Measurements from ENCODE around the gene RGPD3.
A peak's percentile ranks its signal among the peaks of the same experiment; 100 is the strongest.
"Not testable (repeated sequence)": the region's sequence is repeated elsewhere in the genome, so short reads cannot be mapped to it uniquely, and the experiment has no call there.

Gene RGPD3

DNA sequence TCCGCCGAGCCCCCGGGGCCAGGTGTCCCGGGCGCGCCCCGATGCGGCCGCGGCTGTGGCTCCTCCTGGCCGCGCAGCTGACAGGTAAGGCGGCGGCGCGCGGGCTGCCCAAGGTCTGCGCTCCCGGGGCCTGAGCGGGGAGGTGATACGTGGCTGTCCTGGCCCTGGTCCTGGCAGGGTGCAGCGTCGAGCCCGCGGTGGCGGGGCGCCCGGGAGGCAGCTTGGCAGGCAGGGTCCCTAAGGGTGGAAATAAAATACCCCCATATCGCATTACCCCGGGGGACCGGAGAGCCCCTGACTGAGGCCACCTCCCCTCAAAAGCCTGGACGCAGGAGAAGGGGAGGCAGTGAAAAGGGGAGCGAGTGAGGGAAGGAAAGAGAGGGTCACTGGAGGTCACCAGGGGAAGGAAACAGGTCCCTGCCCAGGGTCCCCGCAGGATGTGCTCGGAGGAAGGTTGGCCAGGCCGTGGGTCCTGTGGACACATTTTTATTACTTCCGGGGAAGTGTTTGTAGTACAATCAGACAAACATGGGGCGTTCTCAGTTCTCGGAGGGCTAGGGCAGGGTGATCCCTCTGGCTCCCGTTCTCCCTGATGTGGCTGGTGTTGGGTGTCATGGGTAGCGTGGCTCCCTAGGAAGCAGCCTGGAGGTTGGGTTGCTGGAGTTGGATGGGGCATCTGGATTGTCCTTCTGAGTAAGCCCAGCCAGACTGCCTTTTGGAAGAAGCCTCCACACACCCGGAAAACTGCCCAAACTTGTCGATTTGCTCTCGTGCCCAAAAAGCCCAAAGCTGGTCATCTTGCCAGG is 19.4 kb upstream of the RGPD3 start:
- DNase-seq = peak; percentile 50
- in situ Hi-C loops (cut with MboI; ENCODE audit: low pct_unique_long_range_greater_than_20kb, low sequenced_read_pairs) = not testable (repeated sequence)

GRCh38 chr2:106486551-106487385 is 18.6 kb upstream of the RGPD3 start, which contains the start of gene CD8B2:
TSS of gene CD8B2 (plus strand) at chr2:106487364. CDS start at chr2:106487427, 63 bp downstream.
- in situ Hi-C loops (cut with MboI; ENCODE audit: low pct_unique_long_range_greater_than_20kb, low sequenced_read_pairs); DNase-seq: not testable (repeated sequence)

DNA sequence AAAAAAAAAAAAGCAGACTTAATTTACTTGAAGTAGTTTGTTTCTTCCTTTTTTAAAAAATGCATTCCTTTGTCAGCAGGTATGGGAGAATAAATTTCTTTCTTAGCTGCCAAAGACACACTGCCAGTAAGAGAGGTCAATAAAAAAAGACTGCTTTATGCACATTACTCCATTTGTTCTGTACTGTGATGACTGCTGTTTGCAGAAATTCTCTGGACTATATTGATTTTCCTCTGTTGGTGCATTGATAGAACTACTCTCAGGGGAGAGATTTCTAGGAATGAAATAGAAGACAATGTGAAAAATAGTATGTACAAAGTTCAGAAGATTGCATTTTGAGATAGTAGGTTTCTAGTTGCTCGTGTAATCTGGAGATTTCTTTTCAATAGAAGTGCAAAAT is 11.3 kb upstream of the RGPD3 start:
- DNase-seq; in situ Hi-C loops (cut with MboI; ENCODE audit: low pct_unique_long_range_greater_than_20kb, low sequenced_read_pairs): not testable (repeated sequence)

DNA sequence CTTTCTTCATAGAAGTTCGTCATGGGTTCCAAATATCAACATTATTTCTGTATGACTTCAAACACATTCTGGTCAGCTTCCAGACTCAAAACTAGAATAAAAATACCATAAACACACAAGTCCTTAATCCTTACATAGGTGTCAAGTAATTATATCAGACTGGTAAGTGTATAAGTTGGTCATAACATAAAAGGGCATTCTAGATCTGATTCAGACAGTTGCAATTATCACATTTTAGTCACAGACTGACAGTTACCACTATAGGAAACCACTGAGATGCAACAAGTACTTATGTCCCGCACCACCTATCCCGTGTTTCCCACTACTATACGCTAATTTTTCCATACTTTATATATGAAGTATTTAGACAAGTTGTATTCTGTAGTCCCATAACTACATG is 9.4 kb upstream of the RGPD3 start:
- DNase-seq; in situ Hi-C loops (cut with MboI; ENCODE audit: low pct_unique_long_range_greater_than_20kb, low sequenced_read_pairs): not testable (repeated sequence)

DNA sequence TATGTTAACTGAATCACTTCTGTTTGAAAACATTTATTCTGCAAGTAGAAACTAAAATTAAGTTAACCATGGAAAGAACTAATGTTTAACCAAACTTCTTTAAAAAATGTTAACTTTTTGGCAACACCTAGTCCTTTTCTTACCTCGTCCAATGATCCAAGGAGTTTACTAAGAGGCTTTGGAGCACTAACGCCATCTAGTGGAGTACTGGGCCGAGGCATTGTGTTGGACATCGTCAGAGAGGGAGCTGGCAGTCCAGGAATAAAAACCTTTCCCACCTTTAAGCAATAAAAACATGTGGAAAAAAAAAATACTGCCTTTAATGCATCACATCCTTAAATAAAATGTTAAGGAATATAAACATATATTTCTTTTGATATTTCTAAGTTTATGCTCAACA is 2.4 kb upstream of the RGPD3 start:
- in situ Hi-C loops (cut with MboI; ENCODE audit: low pct_unique_long_range_greater_than_20kb, low sequenced_read_pairs) = not testable (repeated sequence)

DNA sequence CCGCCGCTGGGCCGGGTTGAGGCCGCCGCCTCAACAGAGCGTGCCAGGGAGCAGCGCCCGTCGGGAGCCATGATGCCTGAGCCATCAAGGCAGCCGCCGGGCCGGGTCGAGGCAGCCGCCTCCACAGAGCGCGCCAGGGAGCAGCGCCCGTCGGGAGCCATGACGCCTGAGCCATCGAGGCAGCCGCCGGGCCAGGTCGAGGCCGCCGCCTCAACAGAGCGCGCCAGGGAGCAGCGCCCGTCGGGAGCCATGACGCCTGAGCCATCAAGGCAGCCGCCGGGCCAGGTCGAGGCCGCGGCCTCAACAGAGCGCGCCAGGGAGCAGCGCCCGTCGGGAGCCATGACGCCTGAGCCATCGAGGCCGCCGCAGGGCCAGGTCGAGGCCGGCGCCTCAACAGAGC is 697 bp downstream of the RGPD3 start:
- DNase-seq; in situ Hi-C loops (cut with MboI; ENCODE audit: low pct_unique_long_range_greater_than_20kb, low sequenced_read_pairs): not testable (repeated sequence)

More for the DNA sequence above, 2.4 kb upstream of the RGPD3 start:
- not testable (repeated sequence) for DNase-seq

- peak; percentile 81 for DNase-seq
- in situ Hi-C loops (cut with MboI; ENCODE audit: low pct_unique_long_range_greater_than_20kb, low sequenced_read_pairs) = not testable (repeated sequence)
Observed at GRCh38 chr2:106461882-106462281, 6.3 kb downstream of the RGPD3 start.

- in situ Hi-C loops (cut with MboI; ENCODE audit: low pct_unique_long_range_greater_than_20kb, low sequenced_read_pairs); DNase-seq: not testable (repeated sequence)
Observed at GRCh38 chr2:106390680-106391079, 77.5 kb downstream of the RGPD3 start.

- DNase-seq; in situ Hi-C loops (cut with MboI; ENCODE audit: low pct_unique_long_range_greater_than_20kb, low sequenced_read_pairs): not testable (repeated sequence)
Observed at GRCh38 chr2:106388814-106389410, 79.3 kb downstream of the RGPD3 start.

GRCh38 chr2:106384548-106384947 is 83.7 kb downstream of the RGPD3 start:
- in situ Hi-C loops (cut with MboI; ENCODE audit: low pct_unique_long_range_greater_than_20kb, low sequenced_read_pairs); DNase-seq: not testable (repeated sequence)

DNA sequence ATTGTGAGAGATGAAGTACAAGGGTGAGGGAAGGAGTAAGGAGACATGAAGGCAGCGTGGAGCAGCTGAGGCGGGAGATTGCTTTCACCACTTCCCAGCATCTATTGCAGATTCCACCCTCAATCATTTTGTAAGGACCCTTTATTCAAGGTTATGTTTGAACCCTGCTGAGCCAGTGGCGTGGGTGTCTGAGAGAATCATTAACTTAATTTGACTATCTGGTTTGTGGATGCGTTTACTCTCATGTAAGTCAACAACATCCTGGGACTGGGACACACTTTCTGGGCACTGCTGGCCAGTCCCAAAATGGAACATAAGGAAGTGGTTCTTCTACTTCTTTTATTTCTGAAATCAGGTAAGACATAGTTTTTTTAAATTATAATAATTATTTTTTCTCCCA is 86.3 kb downstream of the RGPD3 start:
- in situ Hi-C loops (cut with MboI; ENCODE audit: low pct_unique_long_range_greater_than_20kb, low sequenced_read_pairs); DNase-seq: not testable (repeated sequence)

GRCh38 chr2:106379567-106379966 is 88.6 kb downstream of the RGPD3 start:
- DNase-seq; in situ Hi-C loops (cut with MboI; ENCODE audit: low pct_unique_long_range_greater_than_20kb, low sequenced_read_pairs): not testable (repeated sequence)

DNA sequence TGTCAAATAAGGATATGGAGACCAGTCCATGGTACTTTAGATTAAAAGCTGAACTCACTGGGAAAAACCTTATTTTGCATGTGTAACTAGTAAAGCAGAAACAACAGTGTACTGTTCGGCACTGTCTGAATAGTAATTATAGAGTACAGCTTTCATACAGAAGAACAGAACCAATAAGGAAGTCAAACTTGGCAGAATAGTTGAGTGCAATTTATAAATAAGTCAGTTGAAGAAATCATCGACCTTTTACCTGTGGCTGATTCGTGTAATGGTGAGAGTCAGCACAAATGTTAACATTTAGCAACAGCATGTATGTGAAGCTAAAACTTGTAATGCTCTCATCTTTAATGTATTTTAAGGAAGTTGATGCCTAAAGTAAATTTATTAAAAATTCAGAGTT is 99.0 kb downstream of the RGPD3 start:
- DNase-seq; in situ Hi-C loops (cut with MboI; ENCODE audit: low pct_unique_long_range_greater_than_20kb, low sequenced_read_pairs): not testable (repeated sequence)

DNA sequence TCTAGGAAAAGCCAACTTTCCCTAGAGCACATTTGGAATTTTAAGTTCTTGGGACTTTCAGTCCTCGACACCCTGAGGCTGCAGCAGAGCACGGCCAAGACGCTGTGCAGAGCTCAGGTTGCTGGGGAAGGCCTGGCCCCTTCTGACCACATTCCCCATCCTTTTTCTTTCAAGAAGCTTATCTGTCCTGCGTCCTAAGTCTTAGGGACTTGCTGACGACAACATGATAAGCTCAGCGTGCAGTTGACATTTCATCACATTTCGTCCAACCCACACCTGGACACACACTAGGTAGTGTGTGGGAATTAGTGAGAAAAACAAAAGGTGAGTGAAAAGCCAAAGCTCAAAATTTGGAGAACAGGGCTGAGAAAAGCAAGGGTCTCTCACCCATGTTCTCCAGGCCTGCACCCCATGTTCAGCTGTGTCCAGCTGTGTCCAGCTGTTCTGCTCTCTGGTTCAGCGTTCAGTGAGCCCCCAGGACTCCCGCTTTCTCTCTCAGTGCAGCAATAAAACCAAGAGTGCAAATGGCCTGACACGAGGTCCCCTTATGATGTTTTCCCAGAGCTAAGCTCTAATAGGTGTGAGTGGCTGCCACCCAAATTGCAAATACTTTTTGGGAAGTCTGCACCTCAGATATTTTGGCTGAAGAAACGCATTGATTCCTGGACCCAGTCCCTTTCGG is 101.9 kb downstream of the RGPD3 start:
- in situ Hi-C loops (cut with MboI; ENCODE audit: low pct_unique_long_range_greater_than_20kb, low sequenced_read_pairs) = no loop called here
- DNase-seq = no peak

GRCh38 chr2:106363791-106364190 is 104.4 kb downstream of the RGPD3 start:
- DNase-seq = no peak
- in situ Hi-C loops (cut with MboI; ENCODE audit: low pct_unique_long_range_greater_than_20kb, low sequenced_read_pairs) = no loop called here

- in situ Hi-C loops (cut with MboI; ENCODE audit: low pct_unique_long_range_greater_than_20kb, low sequenced_read_pairs) = no loop called here
- no peak for DNase-seq
Observed at GRCh38 chr2:106362789-106363188, 105.4 kb downstream of the RGPD3 start.

GRCh38 chr2:106359512-106359911 is 108.7 kb downstream of the RGPD3 start:
- no peak for DNase-seq
- in situ Hi-C loops (cut with MboI; ENCODE audit: low pct_unique_long_range_greater_than_20kb, low sequenced_read_pairs) = no loop called here

GRCh38 chr2:106358521-106358920 is 109.7 kb downstream of the RGPD3 start:
- DNase-seq = no peak
- in situ Hi-C loops (cut with MboI; ENCODE audit: low pct_unique_long_range_greater_than_20kb, low sequenced_read_pairs) = no loop called here

DNA sequence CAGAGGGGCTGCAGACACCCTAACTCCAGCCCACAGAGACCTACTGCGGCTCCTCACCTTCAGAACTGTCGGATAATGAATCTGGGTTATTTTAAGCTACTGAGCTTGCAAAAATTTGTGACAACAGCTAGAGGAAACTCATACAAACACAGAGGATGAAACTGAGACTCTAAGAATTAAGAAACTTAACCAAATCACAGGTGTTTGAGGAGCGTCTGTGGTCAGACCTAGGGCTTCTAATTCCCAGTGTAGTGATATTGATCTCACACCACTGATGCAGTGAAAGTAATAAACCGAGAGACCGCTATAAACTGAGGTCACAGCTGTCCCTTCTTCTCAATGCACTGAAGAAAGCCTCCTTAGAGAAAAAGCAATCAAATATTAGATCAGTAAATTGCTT is 110.1 kb downstream of the RGPD3 start:
- DNase-seq = no peak
- in situ Hi-C loops (cut with MboI; ENCODE audit: low pct_unique_long_range_greater_than_20kb, low sequenced_read_pairs) = no loop called here

Measured in KBM-7 (cell line).